Activated CD4-positive, alpha-beta T cell treated with anti-CD3 and anti-CD28 coated beads, Interleukin-2, Interleukin-6, amounts not matched to agents 100 ng/mL and 50 ng/mL, durations not matched to agents 16 hours and 8 hours (primary cell): ENCODE results near the gene BTBD9.

Source experiments
- DNase-seq: peaks from one replicate; pipeline ENCODE4 v3.0.0-alpha.2; 2020

BTBD9 gene

DNA sequence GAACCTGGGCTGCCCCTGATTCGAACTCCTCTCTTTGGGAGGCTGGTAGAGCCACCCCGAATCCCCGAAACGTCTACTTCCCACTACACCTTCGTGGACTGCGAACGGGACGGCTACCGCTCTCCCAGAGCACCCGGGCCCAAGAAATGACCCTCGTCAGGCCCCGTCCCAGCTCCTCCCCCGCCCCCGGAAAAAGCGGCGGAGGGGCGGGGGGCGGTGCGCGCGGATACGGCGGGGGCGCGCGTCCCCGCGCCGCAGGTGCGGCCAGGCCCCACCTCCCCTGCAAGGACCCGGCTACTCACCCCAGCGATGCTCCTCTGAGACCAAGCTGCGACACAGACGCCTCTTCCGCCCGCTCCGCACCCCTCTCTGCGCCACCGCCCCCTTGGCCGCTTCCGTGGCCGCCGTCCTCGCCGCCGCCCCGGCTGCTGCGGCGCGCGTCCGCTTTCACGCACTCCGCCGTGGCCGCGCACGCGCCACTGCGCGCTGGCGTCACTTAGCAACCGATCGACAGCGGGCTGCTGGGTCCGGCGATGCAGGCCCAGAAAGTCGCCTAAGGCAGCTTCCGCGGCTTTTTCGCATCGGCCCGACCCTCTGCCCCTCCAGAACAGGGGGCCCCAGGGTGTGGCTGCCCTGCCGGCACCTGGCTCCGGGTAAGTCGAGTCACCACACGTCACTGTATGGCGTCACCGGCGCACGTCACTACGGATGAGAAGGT, at the start of gene BTBD9:
BTBD9 (minus strand) TSS at position 432 of the 718 bp plus-strand sequence.
- DNase-seq: peak; percentile 83

- DNase-seq: no peak
These were observed 48.9 kb upstream of the BTBD9 start for GRCh38 chr6:38688579-38689087.

DNA sequence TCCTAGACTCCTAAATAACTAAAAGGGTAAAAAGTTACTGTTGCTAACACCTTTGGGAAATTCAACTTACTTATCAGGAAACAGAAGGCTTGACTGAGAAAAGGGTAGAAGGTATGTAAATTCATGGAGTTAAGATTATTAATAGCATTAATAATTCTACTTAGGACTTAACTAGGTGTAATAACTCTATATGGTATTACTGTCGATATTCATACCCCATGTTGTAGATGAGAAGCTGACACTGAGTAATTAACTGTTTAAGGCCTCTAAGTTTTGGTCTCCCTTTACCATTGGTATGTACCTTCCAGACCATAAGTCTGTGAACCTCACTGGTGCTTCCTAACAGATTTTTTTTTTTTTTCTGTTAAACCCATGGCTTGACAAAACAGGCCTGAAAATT, 47.8 kb upstream of the BTBD9 start:
- no peak for DNase-seq

DNA sequence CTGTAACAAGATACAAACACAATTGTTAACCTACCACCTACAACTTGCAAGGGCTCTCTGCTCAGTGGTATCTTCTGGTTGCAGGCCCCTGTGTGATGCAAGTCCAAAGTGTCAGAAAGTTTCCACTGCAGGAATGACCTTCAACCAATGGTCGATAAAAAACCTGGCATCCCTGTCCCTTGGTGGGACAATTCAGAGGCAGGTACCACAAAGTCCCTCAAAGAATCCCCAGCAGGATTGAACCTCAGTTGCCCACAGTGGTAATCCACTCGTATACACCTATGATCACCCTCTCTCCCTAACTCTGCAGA, 47.3 kb upstream of the BTBD9 start:
- DNase-seq: no peak

DNA sequence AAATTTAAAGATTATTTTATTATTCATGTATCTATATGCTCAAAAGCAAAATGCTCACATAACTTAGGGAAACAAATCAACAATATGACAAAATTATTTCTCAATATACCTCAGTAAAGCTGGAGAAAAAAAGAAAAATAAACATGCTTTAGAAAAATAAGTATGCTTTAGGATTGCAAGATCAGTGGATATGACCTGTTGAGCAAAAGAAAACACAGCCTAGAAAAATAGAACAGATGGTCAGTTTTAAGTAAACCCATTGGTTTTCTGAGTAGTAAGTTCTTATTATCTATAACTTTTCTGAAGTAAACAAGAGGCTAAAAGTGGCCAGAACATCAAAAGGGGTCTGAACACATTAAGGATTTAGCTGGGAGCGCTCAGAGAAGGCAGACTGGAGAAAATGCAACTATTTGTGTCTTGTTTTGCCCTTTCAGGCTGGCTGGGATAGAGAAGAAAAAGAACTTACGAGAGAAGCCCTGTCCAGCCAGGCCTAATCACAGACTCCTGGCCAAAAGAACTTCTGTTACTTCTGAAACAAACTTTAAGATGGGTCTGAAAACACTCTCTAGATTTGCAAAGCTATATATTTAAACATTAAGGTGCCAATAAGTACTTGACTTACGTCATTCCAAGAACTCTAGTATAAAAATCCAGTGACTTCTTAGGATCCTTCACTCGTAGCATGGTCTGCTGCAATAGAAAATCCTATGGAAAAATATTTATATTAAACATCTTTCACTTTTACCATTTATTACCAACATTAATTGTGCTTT, 46.7 kb upstream of the BTBD9 start:
- no peak for DNase-seq

DNA sequence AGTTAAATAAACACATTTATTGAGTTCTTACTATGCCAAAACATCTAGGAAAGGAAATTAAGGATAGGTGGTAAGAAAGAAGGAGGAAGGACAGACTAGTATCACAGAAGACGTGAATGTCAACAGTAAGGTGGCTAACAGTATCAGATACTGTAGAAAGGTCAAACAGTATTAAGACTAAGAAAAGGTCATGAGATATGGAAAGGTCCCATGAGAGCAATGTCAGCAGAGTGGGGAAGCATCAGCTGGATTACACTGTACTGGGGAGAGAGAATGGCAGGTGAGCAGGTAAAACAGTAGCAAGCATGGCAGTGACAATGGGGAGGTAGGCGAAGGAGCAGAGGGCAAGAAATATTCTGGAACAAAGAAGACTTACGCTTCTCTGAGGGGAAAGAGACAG, 45.2 kb upstream of the BTBD9 start:
- no peak for DNase-seq

- no peak for DNase-seq
These were observed 44.5 kb upstream of the BTBD9 start for GRCh38 chr6:38684237-38684636.

- DNase-seq: no peak
These were observed 42.1 kb upstream of the BTBD9 start for GRCh38 chr6:38681850-38682249.

- DNase-seq: no peak
These were observed 39.9 kb upstream of the BTBD9 start for GRCh38 chr6:38679668-38680067.

- no peak for DNase-seq
These were observed 38.5 kb upstream of the BTBD9 start for GRCh38 chr6:38678178-38678760.

GRCh38 chr6:38676974-38677544, 37.3 kb upstream of the BTBD9 start:
- DNase-seq: no peak

- no peak for DNase-seq
These were observed 36.7 kb upstream of the BTBD9 start for GRCh38 chr6:38676236-38676973.

GRCh38 chr6:38673397-38674165, 33.9 kb upstream of the BTBD9 start:
- DNase-seq: peak; percentile 48

GRCh38 chr6:38671885-38672467, 32.2 kb upstream of the BTBD9 start:
- DNase-seq: peak; percentile 77

DNA sequence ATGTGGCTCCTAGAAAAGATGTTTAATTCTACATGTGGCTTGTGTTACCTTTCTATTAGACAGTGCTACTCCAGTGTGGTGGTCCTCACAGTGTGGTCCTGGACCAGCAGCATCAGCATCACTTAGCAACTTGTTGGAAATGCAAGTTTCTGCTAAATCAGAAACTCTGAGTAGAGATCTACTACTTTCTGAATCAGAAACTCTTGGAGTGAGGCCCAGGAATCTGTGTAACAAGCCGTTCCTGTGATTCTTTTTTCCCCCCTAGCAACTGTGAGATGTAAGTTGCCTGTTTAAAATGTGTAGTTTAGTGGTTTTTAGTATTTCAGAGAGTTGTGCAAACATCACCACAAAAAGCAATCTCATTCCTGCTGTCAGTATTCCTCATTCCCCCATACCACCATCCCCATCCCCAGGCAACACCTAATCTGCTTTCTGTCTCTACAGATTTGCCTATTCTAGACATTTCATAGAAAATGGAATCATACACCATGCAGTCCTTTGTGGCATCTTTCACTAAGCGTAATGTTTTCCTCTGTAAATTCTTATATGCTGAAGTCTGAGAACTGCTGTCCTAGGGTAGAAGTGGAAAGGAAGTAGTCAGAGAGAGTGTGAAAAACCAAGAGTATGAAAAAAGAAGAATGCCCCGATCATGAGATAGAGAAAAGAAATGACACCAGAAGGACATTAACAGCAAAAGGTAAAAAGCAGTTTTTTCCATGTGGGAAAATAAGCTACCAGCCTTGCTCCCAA, 18.9 kb upstream of the BTBD9 start:
- no peak for DNase-seq

DNA sequence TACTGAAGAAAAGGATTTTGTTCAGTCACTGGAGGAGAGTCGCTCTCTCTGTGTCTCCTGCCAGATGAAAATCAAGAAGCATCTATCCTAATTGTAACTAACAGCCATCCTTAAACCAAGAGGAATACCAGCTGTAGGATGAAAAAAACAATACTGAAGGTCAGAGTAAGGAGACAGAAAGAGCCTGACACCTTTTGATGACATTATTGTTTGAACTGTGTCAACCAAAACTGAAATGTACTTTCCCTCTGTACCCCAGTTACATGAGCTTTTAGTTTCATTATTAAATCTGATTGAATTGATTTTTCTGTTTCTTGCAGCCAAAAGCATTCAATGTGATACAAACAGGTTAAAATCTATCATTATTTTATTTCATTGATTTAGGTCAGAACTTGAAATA, 17.2 kb upstream of the BTBD9 start:
- DNase-seq: no peak

DNA sequence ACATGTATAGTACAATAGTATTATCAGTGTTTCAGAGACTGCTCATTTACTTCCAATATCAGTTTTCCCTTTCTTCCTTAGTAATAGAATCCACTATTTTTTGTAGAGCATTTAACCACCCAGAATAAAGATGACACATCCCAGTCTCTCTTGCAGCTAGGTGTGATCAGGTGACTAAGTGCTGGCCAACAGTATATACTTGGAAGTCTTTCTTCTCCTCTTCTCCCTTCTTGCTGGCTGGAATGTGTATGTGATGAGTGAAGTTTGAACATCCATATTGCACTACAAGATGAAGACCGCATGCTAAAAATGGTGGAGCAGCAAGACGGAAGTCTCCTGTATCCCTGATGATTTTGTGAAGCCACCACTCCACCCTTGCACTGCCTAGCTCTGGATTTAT, 14.5 kb upstream of the BTBD9 start:
- DNase-seq: no peak

- DNase-seq: no peak
These were observed 11.5 kb upstream of the BTBD9 start for GRCh38 chr6:38651121-38651784.

- DNase-seq: no peak
These were observed 10.6 kb upstream of the BTBD9 start for GRCh38 chr6:38650207-38650752.

GRCh38 chr6:38649744-38650143, 10.0 kb upstream of the BTBD9 start:
- no peak for DNase-seq
